GM18870 (cell line): Measurements from ENCODE around the gene PTPRN2.

ENCODE experiments used
- ATAC-seq: cut with Tn5 transposase; IDR thresholded peaks from one replicate; pipeline ENCODE4 v1.9.1; 2021; ENCODE audit warnings: moderate library complexity; ENCODE audit not compliant: unreplicated experiment

The PTPRN2 gene

GRCh38 chr7:157553256-157553655 is 1034.4 kb downstream of the PTPRN2 start:
- no peak for ATAC-seq

- ATAC-seq: no peak
Measured at GRCh38 chr7:157552295-157552993, 1035.2 kb downstream of the PTPRN2 start.

DNA sequence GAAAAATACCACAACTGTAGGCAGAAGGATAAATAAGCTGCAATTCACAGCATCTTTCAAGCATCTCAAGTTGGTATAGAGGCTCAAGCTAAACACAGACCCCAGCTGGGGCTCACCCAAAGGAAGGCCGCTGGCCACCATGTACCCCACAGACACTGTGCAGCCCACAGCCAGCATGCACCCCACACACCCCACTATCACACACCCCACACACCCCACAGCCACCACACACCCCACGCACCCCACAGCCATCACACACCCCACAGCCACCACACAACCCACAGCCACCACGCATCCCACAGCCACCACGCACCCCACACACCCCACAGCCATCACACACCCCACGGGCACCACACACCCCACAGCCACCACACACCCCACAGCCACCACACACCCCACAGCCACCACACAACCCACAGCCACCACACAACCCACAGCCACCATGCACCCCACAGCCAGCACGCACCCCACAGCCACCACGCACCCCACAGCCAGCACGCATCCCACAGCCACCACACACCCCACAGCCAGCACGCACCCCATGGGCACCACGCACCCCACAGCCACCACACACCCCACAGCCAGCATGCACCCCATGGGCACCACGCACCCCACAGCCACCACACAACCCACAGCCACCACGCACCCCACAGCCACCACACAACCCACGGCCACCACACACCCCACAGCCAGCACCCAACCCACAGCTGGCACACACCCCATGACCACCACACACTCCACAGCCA is 1036.1 kb downstream of the PTPRN2 start:
- ATAC-seq: no peak

DNA sequence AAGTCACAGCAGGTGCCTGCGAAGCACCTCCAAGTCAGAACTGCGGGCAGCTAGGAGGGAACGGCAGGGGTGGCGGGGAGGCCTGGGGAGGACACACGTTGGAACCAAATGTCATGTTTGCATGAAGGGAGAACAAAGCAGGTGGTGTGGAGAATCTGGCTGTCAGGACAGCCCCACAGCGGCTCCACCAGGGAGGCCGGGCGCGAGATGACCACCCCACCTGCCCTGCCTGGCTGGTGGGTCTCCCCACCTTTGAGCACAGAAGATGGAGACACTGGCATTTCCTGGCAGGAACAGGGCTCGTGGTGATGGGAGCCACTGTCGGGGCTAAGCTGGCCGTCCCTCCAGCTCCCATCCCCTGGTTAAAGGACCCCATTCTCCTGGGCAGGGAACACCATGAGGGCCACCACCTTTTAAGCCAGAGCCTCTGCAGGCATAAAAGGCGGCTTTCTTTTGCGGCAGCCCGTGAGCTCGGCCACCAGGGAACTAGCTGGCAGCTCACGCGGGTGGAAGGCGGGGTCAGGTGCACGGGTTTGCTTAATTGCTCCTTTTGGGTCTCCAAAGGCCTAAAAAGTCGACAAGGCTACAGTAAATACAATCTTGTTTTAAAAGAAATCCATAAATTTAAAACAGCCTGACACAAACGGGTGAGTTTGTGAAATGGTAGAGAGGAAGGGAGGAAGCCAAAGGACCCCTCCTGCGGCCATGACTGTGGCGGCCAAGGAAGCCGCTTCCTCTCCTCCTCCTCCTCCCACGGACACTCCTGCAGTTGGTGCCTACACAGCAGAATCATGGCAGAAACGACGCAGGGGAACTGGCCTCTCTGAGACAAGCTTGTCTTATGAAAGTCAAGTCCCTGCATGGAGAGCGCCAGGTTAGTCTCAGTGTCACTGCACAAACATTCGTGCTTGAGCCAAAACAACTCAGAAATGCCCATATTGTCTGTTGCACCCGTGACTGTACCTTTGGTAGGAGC is 1037.0 kb downstream of the PTPRN2 start:
- ATAC-seq: no peak

GRCh38 chr7:157549612-157550299 is 1037.9 kb downstream of the PTPRN2 start:
- no peak for ATAC-seq

DNA sequence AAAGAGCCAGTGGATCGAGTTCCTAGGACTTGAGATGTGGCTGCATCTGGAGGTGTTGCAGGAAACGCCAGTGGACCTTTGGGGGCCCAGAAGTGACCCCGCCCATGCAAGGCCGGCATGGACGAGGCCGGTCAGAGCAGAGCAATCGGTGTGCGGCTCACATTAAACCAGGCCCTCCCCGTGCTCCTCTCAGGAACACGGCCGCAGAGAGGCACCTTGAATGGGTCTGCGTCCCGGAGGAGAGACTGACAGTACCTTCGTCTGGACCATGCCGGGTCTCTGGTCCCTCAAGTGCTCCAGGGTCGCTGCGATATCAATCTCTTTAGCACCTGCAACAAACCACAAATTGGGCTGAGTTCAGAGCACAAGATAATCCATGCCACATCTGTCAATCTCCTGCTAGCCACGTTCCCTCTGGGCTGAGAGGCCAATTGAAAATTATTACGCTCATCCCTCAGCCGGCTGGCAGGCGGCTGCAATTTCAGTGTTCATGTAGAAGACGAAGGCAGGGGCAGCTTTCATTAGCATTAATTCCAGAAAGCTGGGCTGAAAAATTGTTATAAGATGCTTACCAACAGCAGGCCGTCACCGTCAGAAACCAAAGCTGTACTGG is 1038.8 kb downstream of the PTPRN2 start:
- no peak for ATAC-seq

DNA sequence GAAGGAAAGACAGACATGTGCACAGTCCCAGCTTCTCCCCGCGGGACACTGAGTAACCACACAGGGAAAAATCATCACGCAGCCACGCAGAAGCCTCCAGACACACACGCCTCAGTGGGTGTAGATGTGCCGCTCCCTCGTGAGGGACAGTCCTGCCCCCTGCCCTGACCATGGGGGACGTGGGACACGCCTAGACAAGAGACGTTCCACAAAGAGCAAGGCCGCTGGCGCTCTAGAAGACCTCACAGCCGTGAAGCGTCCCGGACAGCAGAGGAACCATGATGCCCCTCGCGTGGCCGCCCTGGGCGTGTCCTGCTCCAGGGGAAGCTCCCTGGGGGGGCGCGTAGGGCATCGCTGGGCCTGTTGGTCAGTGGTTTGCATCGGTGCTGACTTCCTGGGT is 1040.0 kb downstream of the PTPRN2 start:
- ATAC-seq: no peak

GRCh38 chr7:157547102-157547501 is 1040.5 kb downstream of the PTPRN2 start:
- no peak for ATAC-seq

DNA sequence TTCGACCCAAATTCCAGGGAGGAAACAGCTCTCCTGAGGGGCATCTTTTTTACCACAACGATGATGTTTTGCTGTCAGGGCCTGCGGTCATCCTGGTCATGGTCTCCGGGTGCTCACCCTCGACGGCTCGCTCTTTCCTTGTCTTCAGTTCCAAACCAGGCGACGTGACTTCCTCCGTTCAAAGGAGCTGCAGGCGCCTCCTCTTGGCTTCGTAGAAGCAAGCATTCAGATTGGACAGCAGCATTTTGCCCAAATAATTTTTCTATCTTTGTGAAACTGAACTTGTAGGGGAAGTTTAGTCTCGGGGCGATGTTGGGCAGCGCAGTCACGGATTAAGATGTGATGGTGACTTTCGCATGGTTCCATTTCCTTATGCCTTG is 1042.0 kb downstream of the PTPRN2 start:
- no peak for ATAC-seq

- ATAC-seq: no peak
Measured at GRCh38 chr7:157544980-157545680, 1042.5 kb downstream of the PTPRN2 start.

GRCh38 chr7:157544226-157544625 is 1043.4 kb downstream of the PTPRN2 start:
- no peak for ATAC-seq

- no peak for ATAC-seq
Measured at GRCh38 chr7:157543791-157544190, 1043.8 kb downstream of the PTPRN2 start.

DNA sequence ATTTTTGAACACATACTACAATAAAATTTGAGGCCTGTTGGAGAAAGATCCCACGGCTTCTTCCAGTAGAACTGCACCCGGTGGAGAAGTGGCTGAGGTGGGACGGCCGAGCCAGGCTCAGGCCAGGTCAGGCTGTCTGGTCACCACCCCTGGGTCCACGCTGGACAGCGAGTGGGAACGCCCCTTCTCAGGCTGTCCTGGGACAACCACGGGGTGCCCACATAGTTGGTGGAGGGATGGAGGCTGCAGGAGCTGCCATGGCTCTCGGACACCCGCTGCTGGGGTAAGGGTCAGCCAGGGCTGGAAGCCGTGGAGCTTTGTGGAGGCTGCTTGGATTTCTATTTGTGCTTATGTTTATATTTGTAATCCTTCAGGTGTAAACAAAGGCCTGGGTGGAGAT is 1044.3 kb downstream of the PTPRN2 start:
- ATAC-seq: no peak

DNA sequence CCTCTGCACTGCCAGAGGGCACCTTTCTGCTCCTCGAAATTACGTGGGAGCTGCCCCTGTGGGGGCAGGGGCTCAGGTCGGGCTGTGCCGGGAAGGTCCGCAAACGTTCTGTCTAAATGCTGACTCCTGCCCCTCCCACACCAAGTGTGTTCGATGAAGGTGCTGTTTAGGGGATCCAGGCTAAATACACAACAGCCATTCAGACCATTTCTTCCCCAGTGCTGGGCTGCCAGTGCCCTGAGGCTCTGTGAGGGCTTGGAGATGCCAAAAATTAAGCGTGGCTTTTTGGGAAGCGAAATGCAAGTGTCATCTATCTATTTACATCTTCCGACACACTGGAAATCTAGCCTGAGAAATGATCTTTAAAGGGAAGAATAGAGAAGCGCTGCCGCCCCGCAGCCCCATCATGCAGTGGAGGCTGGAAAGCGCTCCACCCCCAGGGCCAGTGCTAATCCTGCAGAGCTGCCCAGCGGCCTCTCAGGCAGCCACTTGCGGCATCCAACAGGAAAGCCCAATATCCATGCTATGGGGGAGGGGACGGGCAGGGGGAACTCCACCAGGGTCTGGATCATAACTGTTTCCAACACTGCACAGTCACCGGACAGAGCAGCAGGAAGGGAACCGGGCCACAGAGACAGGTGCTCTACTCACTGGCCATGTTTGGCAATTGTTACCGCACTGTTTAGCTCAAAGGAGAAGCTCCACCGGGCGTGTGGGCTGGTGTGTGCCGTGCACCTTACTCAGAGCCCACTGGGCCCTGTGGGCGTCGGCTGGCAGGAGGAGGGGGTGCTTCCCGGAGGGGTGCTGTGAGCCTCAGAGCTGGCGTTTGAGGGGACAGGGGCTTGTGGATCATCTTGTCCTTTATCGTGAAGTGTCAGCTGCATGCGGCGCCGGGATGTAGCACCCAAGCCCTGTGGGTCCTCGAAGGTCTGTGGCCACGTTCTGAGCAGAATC is 1045.3 kb downstream of the PTPRN2 start:
- ATAC-seq: no peak

GRCh38 chr7:157541295-157542067 is 1046.1 kb downstream of the PTPRN2 start:
- no peak for ATAC-seq

DNA sequence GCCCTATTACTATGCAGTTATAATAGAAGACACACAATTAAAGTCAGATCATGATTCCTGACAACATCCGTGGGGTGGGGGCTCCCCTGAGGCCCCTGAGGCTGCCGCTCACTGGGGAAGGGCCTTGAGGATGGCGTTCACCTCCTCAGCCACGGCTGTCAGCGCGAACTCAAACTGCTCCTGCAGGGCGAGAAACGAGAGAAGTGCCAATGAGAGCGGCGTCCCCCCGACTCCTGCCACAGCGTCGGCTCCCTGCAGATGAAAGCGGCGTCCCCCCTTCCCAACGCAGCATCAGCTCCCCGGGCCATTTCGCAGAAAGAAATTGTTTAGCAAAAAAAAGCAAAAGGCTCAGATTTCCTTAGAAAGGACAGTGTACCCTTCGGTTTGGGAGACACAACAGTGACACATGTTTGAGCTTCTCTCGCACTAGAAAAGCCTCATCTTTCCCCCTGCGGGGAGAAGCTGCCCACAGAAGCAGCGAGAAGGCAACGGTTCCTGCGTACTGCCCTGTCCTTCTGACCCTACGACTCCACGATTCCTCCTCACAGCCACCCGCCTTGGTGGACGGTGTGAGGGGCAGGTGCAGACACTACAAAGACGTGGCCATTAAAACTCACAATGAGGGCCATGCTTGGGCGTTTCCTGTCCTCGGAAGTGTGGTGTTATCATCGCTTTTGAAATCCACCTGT is 1046.9 kb downstream of the PTPRN2 start:
- no peak for ATAC-seq

- no peak for ATAC-seq
Measured at GRCh38 chr7:157540020-157540419, 1047.6 kb downstream of the PTPRN2 start.
